ENCODE data around the gene CTNNA3.

DNA sequence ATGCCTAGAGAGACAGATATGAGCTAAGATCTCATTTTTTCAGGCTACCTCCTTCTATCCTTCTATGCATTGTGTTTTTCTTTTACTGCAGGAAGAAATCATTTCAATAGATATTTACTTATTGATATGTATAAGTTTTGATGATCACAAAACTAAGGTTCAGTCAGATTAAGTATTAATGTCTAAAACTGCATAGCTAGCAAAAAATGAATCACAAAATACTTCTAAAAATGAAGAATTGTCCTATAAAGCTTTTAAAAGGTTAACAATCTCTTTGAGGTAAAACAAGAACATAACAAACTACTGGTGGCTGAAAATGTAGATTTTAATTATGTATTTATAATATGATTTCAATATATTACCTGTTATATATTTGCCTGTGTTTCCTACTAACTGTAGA, 1403.1 kb downstream of the CTNNA3 start:
- TF ChIP-seq, protein P1, sequence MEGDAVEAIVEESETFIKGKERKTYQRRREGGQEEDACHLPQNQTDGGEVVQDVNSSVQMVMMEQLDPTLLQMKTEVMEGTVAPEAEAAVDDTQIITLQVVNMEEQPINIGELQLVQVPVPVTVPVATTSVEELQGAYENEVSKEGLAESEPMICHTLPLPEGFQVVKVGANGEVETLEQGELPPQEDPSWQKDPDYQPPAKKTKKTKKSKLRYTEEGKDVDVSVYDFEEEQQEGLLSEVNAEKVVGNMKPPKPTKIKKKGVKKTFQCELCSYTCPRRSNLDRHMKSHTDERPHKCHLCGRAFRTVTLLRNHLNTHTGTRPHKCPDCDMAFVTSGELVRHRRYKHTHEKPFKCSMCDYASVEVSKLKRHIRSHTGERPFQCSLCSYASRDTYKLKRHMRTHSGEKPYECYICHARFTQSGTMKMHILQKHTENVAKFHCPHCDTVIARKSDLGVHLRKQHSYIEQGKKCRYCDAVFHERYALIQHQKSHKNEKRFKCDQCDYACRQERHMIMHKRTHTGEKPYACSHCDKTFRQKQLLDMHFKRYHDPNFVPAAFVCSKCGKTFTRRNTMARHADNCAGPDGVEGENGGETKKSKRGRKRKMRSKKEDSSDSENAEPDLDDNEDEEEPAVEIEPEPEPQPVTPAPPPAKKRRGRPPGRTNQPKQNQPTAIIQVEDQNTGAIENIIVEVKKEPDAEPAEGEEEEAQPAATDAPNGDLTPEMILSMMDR (IDR thresholded peaks at IDR 0.05), result no peak
- no peak for TF ChIP-seq POLR2A (IDR thresholded peaks at IDR 0.05)

All from testis (tissue), 2 donors.